Measurements from ENCODE around the gene EFNA4.

Gene EFNA4

DNA sequence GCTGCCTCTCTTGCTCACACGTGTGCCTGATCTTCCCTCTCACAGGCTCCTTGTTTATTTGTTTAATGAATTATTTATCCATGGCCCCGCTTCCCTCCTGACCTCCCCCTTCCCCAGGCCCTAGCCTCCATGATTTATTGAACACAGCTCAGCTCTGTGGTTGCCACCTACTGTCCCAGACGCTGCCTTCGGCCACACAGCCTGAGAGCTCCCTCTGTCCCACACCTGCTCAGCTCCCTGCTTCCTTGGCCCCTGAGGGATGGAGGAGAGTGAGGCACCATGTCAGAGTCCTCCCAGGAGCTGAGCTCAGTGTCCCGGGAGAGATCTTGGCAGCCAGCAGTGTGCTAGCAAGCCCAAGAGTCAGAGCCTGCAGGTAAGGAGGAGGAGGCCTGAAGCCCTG, 12.0 kb downstream of the EFNA4 start:
- no peak for DNase-seq

DNA sequence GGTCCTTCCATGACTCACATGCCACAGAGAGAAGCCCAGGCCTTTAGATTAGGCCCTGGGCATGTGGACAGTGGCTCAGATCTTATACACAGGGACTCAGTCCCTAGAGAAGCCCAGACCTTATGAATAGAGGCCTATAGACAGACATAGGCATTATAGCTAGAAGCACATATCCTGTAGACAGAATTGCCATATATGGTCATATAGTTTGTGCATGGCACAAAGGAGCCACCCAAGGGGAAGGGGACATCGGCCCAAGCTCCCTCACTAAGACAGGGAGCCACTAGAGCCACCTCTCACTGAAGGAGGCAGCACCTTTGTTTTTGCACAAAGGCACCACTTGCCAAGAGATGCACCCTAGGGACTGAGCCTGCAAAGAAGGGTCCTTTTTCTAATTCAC, 12.8 kb downstream of the EFNA4 start:
- DNase-seq, result no peak

DNA sequence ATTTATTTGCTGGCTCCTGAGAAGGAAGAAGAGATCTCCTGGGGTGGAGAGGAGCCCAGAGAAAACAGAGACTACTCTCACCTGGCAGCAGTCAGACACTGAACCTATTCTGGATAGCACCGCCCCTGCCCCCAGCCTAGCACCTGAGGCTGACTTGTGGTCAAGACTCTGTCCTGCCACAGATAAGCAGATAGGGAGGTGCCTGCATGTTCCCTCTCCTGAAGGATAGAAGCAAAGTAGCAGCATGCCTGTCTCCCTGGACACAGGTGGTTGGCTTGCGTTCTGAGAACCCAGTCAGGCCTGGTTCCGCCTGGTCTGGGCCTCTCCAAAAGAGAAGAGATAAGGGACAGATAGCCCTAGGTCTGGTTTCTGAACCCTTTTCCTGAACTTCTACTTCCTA, 13.8 kb downstream of the EFNA4 start:
- no peak for DNase-seq

DNA sequence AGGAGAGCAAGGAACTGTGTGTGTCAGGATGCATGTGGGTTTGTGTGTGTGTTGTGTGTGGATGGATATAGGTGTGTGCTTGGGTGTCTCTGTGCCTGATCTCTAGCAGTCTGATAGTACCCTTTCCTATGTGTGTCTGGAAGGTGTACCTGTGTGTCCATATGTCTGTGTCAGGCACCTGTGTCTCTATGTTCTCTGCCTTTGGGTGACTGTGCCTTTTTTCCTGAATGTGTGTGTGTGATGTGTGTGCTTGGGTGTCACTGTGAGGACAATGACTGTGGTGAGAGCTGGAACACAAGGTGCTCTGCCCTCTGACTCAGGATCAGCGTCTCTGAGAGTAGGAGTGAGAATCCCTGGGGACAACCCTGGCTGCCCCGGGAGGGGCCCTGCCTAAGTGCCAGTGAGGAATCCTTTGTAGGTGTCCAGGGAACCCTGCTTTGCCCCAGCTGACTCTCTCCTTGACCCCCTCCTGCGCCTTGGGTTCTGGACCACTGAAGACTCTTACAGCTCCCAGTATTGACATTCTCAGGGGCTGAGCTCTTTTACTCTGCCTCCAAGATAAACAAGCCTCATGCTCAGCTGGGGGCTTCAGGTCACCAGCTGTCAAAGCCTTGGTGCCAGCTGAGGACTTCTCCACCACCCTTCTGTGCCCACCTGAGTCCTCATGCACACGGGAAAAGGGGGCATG, 14.4 kb downstream of the EFNA4 start:
- DNase-seq, result no peak

DNA sequence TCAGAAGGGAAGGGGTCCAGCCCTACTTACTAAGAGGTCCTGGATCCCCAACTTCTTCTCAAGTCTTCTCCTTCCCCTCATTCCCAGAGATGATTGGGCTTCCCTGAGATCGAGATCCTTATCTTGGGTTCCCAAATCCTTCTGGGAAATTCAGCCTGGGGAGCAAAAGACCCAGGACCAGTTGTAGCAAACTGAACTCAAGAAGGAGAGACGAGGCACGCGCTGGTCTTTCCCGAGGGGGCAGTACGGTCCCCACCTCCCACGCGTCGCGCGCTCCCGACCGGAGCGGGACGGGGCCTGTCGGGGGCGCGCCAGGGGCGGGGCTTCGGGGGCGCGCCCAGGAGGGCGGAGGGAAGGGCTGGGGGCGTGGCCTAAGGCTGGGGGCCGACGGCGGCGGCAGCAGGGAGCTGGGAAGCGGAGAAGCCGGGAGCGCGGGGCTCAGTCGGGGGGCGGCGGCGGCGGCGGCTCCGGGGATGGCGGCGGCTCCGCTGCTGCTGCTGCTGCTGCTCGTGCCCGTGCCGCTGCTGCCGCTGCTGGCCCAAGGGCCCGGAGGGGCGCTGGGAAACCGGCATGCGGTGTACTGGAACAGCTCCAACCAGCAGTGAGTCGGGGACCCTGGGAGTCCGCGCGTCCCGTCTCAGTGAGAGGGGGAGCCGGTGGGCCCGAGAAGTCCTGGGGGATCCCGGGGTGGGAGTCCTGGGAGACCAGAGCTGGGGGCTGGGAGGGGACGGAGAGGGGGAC, 15.1 kb downstream of the EFNA4 start, which contains the start of gene EFNA3:
EFNA3 (plus strand) TSS at position 369 of the 741 bp plus-strand sequence; CDS start at position 474, 105 bp downstream.
- no peak for DNase-seq

DNA sequence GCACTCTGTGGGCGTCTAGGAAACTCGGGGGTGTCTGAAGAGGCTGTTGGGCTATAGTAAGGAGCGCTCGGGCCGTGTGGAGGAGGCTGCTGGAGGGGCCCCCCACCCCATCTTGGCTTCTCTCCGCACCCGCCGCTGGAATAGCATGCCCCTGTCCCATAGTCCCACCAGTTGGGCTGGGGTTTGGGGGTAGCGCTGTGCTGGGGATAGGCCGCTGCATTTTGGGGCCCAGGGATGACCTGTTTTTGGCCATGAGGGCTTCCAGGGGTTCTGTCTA, 15.6 kb downstream of the EFNA4 start:
- DNase-seq, result no peak

DNA sequence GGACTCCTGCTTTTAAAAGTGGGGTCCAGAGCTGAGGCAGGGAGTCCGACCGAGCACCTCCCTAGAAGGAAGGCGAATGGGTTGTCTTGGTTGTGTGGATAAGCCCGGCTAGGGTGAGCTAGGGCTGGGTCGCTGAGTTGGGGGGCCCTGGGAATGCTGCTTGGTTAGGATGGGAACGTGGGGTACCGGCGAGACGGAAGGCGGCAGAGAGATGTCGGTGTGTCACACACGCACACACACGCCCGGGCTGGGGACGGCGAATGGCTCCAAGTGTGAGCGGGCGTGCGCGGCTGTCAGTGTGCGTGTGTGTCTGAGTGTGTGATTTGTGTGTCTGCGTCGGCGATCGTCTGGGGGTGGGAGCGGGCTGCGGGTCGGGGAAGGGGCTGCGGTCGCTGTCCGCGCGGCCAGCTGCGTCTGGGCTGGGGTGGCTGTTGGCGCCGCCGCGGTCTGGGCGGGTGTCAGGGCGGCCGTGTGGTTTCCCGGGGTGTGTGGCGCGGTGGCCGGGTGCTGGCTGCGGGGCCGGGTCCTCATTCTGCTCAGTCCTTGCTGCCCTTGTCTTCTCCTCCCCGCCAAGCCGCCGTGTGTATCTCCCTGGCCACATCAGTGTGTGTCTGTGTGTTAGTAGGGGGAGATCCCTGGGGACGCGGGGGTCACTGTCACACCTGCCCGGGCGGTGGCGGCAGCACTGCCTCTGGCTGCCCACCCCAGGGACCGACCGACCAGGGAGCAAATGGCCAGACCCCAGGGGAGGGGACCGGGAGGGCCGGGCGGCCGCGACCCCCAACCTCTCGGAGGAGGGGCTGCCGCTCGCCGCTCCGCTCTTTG, 16.2 kb downstream of the EFNA4 start:
- DNase-seq, result no peak

DNA sequence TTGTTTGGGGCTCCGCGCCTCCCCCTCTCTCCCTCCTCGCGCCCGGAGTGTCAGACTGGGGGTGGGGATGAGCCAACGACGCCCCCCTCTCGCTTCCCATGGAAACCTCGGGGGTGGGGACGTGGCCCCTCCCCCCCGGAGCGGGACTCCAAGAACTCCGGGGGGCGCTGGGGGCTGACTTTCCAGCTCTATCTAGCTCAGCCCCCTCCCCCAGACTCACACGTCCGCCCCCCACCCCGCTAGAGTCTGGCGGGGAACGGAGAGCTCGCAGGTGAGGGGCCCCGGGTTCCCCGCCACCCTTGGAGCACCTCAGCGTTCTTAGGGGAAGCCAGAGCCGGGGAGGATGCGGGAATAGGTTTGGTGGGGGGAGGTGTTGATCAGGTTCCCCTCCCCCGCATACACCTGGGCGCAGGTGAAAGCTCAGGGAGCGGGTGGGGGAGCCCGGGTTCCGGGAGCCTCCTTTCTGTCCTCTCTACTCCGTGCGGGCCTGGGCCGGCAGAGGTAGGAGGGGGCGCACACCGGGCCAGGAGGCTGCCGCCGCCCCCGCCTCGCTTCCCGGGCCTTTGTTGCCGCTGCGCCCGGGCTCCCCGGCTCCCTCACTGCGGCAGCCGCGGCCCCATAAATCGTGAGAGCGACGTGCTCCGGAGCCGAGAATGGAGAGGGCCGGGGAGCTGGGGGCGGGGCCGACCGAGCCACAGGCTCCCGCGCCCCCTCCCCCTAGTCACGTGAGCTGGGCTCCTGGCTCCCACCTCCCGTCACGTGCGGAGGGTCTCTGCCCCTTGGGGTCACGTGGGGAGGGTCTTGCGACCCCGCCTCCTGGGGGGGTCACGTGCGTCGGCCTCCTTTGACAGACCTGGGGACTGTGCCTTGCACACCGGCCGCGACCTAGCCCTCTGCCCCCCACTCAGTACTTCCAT, 17.0 kb downstream of the EFNA4 start:
- no peak for DNase-seq

DNA sequence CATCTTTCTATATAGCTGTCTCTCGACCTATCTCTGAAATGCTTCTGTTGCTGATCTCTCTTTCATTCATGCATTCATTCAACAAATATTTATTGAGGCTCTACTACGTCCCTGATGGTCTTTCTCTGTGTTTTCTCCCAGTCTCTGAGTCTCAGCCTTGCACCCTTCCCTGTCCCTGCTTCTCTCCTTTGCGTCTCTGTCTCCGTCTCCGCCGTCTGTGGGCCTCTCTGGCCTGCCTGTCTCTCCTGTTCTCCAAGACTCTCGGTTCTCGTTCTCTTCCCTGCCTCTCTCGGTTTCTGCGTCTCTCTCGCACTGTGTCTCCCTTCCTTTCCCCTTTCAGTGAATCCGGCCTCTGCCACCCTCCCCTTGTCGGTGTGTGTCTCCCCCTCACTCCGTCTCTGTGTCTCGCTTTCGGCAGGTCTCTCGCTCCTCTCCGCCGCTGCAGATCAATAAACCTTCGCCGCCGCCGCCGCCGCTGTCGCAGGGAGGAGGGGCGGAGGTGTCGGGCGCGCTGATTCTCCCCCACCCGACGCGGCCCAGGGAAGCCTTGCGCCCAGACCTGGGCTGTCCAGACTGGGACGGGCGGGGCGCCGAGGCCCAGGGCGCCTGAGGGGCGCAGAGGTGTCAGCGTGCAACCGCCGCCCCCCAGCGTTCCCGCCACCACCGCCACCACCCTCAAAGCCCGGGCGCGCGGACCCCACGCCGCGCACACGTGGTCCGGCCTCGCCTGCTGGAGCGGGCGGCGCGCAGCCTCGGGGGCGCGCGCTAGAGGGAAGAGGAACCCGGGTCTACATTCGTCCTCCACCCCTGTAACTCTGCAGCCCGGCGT, 18.1 kb downstream of the EFNA4 start:
- no peak for DNase-seq

DNA sequence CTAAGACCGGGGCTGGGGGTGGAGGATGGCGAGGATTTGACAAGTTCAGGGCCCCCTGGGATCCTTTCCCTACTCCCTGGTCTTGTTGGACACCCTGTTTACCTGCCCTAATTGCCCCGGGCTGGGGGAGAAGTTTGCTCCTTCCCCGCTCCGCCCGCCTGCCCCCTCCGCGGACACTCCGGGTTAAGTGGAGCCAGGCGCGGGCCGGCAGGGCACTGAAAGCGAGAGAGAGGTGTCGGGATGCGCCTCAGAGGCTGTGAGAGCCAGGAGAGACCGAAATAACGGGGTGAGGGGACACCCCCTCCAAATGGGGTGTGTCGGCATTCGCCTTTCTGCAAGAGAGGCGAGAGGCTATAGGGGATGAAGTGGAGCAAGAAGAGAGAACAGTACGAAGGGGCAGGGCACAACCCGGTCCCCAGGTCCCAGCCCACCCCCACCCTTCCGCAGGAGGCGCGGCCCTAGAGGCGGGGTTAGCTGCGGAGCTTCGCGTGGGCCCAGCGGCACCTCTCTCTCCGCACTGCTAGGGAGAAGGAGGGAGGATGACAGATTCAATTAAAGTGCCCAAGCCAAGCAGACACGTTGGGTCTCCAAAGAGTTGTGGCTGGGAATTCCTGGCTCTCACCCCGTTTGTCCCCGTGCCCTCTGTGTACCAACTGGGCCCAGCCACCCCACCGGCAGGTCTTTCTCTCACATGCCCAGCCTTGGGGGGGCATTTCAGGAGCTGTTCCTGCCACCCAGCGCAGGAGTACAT, 18.9 kb downstream of the EFNA4 start:
- no peak for DNase-seq

DNA sequence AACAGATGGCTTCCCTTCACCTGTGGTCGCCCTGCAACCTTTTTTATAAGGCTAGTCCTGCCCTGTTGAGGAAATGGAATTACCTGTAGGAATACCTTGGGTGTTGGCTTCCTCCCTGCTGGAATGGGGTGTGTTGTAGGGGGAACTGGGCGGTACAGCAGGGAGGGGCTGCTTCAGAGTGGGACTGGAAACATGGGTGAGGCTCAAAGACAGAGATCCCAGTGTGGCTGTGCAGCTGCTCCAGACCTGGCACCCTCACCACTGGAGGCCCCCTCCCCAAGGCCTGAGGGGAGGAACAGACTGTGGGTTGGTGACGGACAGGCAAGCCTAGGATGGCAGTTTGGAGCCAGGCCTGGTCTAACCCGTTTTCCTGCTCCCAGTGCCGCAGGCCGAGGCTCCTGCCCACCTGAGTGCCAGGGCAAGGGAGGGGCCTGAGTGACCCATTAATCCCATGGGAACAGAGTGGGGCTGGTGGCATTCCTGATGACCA, 19.6 kb downstream of the EFNA4 start:
- DNase-seq, result no peak

DNA sequence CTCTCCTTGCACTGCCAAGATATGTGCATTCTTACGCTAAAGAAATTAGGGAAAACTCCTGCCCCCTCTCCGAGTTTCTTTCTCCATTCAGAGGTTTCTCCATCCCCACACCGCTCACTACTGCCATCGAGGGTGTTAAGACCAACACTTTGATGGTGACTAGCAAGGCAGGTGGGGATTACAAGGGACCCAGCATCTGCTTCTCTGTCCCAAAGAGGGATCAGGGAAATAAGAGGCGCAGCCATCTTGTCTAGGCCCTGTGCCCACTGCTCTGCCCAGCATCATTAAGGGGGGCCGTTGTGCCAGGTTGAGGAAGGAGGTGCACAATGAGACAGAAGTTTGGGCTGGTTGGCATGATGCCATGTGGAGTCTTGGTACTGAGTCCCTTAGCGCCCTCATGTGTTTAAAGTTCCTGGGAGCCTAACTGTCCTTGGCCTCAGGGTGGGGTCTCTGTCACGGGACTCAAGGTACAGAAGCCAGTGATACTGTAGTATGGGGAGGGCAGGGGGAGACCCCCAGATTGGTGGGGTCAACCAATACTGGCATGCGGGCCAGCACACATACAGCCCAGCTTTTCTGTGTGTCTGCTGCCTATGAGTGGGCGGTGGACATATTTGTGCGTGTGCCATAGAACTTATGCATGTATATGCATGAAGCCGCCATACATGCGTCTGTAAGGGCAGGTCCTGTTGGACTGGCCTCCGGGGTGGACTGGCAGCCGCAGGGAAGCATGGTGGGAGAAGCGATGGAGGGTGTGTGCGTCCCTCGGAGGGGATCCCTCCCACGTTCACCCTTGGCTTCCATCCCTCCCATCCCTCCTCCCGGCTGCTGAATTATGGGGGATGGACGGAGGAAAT, 20.6 kb downstream of the EFNA4 start:
- DNase-seq, result no peak

DNA sequence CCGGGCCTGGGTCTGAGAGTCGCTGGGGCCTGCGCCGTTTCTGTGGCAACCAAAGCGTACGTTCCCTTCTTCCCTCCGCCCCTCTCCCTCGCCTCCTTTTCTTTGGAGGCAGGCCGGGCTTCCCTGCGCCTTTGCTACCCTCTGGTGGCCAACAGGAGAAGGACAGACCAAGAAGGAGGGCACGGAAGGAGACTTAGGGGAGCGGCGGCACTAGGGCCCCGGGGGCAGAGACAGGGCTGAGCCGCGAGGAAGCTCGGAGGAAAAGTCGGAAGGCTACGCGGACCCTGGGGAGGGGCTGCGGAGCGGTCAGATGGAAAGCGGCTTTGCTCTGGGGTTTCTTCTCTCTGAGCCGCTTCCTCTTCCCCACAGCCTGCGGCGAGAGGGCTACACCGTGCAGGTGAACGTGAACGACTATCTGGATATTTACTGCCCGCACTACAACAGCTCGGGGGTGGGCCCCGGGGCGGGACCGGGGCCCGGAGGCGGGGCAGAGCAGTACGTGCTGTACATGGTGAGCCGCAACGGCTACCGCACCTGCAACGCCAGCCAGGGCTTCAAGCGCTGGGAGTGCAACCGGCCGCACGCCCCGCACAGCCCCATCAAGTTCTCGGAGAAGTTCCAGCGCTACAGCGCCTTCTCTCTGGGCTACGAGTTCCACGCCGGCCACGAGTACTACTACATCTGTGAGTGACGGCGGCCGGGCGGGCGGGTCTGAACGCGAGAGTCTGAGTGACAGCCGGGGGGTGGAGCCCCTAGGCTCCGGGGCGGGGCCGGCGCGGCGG, 21.4 kb downstream of the EFNA4 start:
- no peak for DNase-seq

DNA sequence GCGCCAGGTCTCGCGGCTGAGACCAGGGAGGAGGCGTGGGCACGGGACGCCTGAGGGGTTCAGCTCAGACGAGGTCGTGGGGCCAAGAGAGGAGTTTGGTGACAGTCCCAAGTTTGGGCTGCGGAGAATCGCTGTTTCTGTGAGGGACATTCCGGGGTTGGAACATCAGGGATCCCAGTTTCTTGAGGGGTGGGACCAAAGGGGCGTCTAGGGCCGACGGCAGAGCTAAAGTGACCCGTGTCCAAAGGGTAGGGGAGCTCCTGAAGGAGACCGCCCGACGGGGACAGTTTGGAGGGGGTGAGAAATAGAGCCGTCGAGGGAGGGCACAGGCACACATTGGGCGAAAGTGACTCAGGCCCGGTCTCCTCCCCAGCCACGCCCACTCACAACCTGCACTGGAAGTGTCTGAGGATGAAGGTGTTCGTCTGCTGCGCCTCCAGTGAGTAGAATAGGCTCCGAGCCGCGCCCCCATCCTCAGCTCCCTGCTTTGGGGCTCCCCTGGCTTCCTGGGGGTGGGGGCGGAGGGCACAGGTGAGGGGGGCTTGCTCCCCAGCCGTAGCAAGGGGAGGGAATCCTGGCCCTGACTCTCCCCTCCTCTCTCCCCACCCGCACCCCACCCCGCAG, 22.1 kb downstream of the EFNA4 start:
- DNase-seq, result no peak

DNA sequence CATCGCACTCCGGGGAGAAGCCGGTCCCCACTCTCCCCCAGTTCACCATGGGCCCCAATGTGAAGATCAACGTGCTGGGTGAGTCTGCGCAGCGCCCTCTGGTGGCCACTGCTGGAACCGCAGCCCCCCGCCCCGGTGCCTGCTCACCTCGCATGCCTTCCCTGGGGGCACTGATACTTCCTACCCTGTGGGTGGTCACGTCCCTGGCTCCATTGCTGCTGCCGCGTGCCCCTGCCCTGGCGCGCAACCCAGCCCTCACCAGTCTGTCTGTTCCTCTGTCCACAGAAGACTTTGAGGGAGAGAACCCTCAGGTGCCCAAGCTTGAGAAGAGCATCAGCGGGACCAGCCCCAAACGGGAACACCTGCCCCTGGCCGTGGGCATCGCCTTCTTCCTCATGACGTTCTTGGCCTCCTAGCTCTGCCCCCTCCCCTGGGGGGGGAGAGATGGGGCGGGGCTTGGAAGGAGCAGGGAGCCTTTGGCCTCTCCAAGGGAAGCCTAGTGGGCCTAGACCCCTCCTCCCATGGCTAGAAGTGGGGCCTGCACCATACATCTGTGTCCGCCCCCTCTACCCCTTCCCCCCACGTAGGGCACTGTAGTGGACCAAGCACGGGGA, 22.7 kb downstream of the EFNA4 start:
- DNase-seq, result no peak

DNA sequence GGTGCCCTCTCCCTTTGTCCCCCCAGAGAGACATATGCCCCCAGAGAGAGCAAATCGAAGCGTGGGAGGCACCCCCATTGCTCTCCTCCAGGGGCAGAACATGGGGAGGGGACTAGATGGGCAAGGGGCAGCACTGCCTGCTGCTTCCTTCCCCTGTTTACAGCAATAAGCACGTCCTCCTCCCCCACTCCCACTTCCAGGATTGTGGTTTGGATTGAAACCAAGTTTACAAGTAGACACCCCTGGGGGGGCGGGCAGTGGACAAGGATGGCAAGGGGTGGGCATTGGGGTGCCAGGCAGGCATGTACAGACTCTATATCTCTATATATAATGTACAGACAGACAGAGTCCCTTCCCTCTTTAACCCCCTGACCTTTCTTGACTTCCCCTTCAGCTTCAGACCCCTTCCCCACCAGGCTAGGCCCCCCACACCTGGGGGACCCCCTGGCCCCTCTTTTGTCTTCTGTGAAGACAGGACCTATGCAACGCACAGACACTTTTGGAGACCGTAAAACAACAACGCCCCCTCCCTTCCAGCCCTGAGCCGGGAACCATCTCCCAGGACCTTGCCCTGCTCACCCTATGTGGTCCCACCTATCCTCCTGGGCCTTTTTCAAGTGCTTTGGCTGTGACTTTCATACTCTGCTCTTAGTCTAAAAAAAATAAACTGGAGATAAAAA, 23.5 kb downstream of the EFNA4 start:
- no peak for DNase-seq

Measured in cortex of kidney (tissue), 1 donor.